ENCODE data around the gene MRAS. TPM values are rescaled to one million over a fixed set of nuclear protein-coding genes. Genes with fewer than 3 reads are reported as not detected.
"Not testable (repeated sequence)": the region's sequence is repeated elsewhere in the genome, so short reads cannot be mapped to it uniquely, and the experiment has no call there.

MRAS gene
- total and polyA plus RNA-seq, 3 experiments from 2014 or later, result 0.28 to 0.38 (median 0.38) TPM

DNA sequence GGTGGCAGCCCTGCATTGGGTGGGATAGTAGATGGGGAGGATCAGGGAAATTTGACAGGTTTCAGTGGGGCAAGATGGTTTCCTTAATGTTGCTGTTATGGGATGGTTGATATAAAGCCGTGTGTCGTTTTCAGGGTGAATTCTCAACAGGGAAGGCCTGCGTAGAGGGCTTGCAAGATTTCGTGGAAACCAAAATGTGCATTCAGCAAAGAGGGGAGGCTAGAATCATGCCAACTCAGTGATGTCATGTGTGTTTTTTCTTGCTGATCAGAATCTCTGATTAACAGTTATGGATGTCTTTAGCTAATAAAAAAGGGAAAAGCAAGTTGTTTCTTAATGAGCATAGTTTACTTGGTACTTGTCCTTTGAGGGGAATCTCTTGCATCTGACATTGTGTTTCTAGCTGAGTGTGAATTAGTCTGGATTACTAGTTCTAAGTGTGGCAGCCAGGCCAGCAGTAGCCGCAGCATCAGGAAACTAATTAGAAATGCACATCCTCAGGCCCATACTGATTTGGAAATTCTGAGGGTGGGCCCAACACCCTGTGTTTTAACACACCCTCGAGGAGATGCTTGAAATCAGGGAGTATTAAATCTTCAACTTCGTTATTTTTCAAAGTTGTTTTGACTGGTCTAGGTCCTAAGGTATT lies 24.8 kb downstream of the MRAS start:
- POLR2A ChIA-PET, result no interaction called here
- peaks cover 0 to 1% (median 0%) of the 10 kb centered on the region in 5 donors for H3K9me3 Mint-ChIP-seq
- H3K27me3 Mint-ChIP-seq, result peaks cover 18 to 25% of the 10 kb centered on the region in 2 donors
- H3K4me3 Mint-ChIP-seq, result no peak overlapping the region
- Histone ChIP-seq H3K4me1 (ENCODE audit: insufficient read depth, low read length) (no peaks in the 10 kb centered on the region), H3K4me3 (ENCODE audit: low read length) (no peak overlapping the region), H3K27ac (ENCODE audit: low read depth, low read length) (no peak overlapping the region), H3K9me3 (ENCODE audit: low read length) (no peaks in the 10 kb centered on the region), H3K36me3 (ENCODE audit: insufficient read depth, low read length) (no peaks in the 10 kb centered on the region), H3K27me3 (ENCODE audit: insufficient read depth, low read length, poor library complexity, severe bottlenecking) (no peaks in the 10 kb centered on the region)
- peak overlapping the region in 1 of 8 donors; percentile 55 for H3K27ac Mint-ChIP-seq
- H3K36me3 Mint-ChIP-seq, result no peaks in the 10 kb centered on the region
- DNase-seq, result no peak
- CTCF ChIA-PET, result no interaction called here
- no peaks in the 10 kb centered on the region for H3K4me1 Mint-ChIP-seq

DNA sequence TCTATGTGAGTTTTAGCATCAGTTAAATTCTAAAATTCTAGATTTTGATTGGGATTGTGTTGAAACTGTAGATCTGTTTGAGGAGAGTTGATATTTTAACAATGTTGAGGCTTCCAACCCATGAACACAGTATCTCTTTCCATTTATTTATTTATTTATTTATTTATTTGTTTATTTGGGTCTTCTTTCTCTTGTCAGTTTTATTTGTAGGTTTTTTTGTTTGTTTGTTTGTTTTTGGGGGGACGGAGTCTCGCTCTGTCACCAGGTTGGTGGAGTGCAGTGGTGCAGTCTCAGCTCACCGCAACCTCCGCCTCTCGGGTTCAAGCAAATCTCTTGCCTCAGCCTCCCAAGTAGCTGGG lies 25.3 kb downstream of the MRAS start:
- Mint-ChIP-seq H3K27me3 (peaks cover 18 to 25% of the 10 kb centered on the region in 2 donors), H3K9me3 (peaks cover 0 to 1% (median 0%) of the 10 kb centered on the region in 5 donors), H3K36me3 (no peaks in the 10 kb centered on the region), H3K27ac (no peak overlapping the region), H3K4me3 (no peak overlapping the region), H3K4me1 (no peaks in the 10 kb centered on the region)
- no peak overlapping the region for H3K4me3 ChIP-seq (ENCODE audit: low read length)
- POLR2A ChIA-PET, result no interaction called here
- no peaks in the 10 kb centered on the region for H3K9me3 ChIP-seq (ENCODE audit: low read length)
- CTCF ChIA-PET, result no interaction called here
- H3K27ac ChIP-seq (ENCODE audit: low read depth, low read length), result no peak overlapping the region
- no peaks in the 10 kb centered on the region for H3K36me3 ChIP-seq (ENCODE audit: insufficient read depth, low read length)
- H3K27me3 ChIP-seq (ENCODE audit: insufficient read depth, low read length, poor library complexity, severe bottlenecking), result no peaks in the 10 kb centered on the region
- DNase-seq, result no peak
- no peaks in the 10 kb centered on the region for H3K4me1 ChIP-seq (ENCODE audit: insufficient read depth, low read length)

DNA sequence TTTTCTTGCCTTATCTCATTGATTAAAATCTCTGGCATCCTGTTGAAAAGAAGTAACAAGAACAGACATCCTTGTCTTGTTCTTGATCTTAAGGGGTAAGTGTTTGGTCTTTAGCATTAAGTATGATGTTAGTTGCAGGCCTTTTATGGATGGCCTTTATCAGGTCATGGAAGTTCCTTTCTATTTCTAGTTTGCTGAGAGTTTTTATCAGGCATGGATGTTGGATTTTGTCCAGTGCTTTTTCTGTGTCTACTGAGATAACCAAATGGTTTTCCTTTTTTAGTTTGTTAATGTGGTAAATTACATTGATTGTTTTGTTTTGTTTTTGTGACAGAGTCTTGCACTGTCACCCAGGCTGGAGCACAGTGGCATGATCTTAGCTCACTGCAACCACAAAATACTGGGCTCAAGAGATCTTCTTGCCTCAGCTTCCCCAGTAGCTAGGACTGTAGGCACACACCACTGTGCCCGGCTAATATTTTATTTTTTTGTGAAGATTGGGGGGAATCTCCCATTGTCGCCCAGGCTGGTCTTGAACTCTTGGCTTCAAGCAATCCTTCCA lies 26.3 kb downstream of the MRAS start:
- Histone ChIP-seq H3K4me1 (ENCODE audit: insufficient read depth, low read length) (no peaks in the 10 kb centered on the region), H3K9me3 (ENCODE audit: low read length) (no peaks in the 10 kb centered on the region), H3K36me3 (ENCODE audit: insufficient read depth, low read length) (no peaks in the 10 kb centered on the region), H3K27ac (ENCODE audit: low read depth, low read length) (no peak overlapping the region), H3K27me3 (ENCODE audit: insufficient read depth, low read length, poor library complexity, severe bottlenecking) (no peaks in the 10 kb centered on the region), H3K4me3 (ENCODE audit: low read length) (no peak overlapping the region)
- no peak overlapping the region for H3K4me3 Mint-ChIP-seq
- peaks cover 0 to 1% (median 0%) of the 10 kb centered on the region in 5 donors for H3K9me3 Mint-ChIP-seq
- H3K27me3 Mint-ChIP-seq, result peaks cover 12 to 25% of the 10 kb centered on the region in 2 donors
- DNase-seq, result no peak
- H3K27ac Mint-ChIP-seq, result no peak overlapping the region
- no peaks in the 10 kb centered on the region for H3K36me3 Mint-ChIP-seq
- POLR2A ChIA-PET, result no interaction called here
- no peaks in the 10 kb centered on the region for H3K4me1 Mint-ChIP-seq
- CTCF ChIA-PET, result no interaction called here

DNA sequence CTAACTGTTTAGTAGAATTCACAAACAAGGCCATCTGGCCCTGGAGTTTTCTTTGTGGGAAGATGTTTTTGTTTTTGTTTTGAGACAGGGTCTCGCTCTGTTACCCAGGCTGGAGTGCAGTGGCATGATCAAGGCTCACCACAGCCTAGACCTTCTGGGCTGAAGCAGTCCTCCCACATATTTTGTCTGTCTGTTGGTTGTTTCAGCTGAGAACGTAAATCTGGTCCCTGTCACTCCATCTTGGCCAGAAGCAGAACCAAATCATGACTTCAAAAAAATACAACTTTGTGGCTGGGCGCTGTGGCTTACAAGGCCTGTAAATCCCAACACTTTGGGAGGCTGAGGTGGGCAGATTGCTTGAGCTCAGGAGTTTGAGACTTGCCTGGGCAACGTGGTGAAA lies 27.1 kb downstream of the MRAS start:
- H3K27me3 ChIP-seq (ENCODE audit: insufficient read depth, low read length, poor library complexity, severe bottlenecking), result no peaks in the 10 kb centered on the region
- no peaks in the 10 kb centered on the region for H3K4me1 ChIP-seq (ENCODE audit: insufficient read depth, low read length)
- Mint-ChIP-seq H3K27ac (no peak overlapping the region), H3K27me3 (peaks cover 10 to 24% of the 10 kb centered on the region in 2 donors), H3K9me3 (peaks cover 0 to 1% (median 0%) of the 10 kb centered on the region in 5 donors), H3K4me1 (no peaks in the 10 kb centered on the region), H3K4me3 (no peak overlapping the region), H3K36me3 (no peaks in the 10 kb centered on the region)
- POLR2A ChIA-PET, result no interaction called here
- H3K36me3 ChIP-seq (ENCODE audit: insufficient read depth, low read length), result no peaks in the 10 kb centered on the region
- DNase-seq, result no peak
- CTCF ChIA-PET, result no interaction called here
- no peaks in the 10 kb centered on the region for H3K9me3 ChIP-seq (ENCODE audit: low read length)
- H3K27ac ChIP-seq (ENCODE audit: low read depth, low read length), result no peak overlapping the region
- no peak overlapping the region for H3K4me3 ChIP-seq (ENCODE audit: low read length)

DNA sequence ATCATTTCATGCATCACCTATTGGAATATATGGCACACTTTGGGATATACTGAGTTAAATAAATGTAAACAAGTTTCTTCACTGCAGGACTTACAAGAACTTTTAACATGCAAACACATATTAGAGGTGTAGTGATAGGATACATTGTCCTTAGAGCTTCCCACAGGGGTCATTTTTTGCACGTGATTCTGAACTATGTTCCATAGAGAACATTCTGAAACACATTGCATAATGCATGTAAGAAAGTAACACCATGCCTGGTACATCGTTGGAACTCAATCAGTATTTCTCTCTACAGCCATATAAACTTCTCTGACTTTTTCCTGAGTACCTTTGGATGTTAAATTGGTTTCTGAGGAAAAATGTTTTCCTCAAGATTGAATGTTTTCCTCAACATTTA lies 28.3 kb downstream of the MRAS start:
- Mint-ChIP-seq H3K36me3 (no peaks in the 10 kb centered on the region), H3K27ac (no peak overlapping the region), H3K4me3 (no peak overlapping the region), H3K27me3 (peaks cover 3 to 13% of the 10 kb centered on the region in 2 donors), H3K4me1 (no peaks in the 10 kb centered on the region), H3K9me3 (no peaks in the 10 kb centered on the region)
- no peaks in the 10 kb centered on the region for H3K4me1 ChIP-seq (ENCODE audit: insufficient read depth, low read length)
- POLR2A ChIA-PET, result no interaction called here
- no peaks in the 10 kb centered on the region for H3K36me3 ChIP-seq (ENCODE audit: insufficient read depth, low read length)
- no peak overlapping the region for H3K4me3 ChIP-seq (ENCODE audit: low read length)
- H3K9me3 ChIP-seq (ENCODE audit: low read length), result no peaks in the 10 kb centered on the region
- H3K27me3 ChIP-seq (ENCODE audit: insufficient read depth, low read length, poor library complexity, severe bottlenecking), result no peaks in the 10 kb centered on the region
- no peak for DNase-seq
- H3K27ac ChIP-seq (ENCODE audit: low read depth, low read length), result no peak overlapping the region
- CTCF ChIA-PET, result no interaction called here

DNA sequence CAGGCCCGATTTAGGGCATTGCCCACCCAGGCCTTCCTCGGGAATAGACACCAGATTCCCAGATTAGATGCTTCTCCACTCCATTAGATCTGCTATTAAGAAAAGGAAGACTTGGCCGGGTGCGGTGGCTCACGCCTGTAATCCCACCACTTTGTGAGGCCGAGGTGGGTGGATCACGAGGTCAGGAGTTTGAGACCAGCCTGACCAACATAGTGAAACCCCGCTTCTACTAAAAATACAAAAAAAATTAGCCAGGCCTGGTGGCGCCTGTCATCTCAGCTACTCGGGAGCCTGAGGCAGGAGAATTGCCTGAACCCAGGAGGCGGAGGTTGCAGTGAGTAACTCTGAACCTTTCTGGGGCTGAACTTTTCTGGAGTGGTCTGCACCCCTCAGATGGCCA lies 28.8 kb downstream of the MRAS start:
- DNase-seq; H3K9me3 ChIP-seq (ENCODE audit: low read length); CTCF ChIA-PET; H3K36me3 Mint-ChIP-seq; H3K9me3 Mint-ChIP-seq; H3K4me1 ChIP-seq (ENCODE audit: insufficient read depth, low read length); POLR2A ChIA-PET; H3K4me3 Mint-ChIP-seq; H3K4me1 Mint-ChIP-seq; H3K4me3 ChIP-seq (ENCODE audit: low read length); H3K36me3 ChIP-seq (ENCODE audit: insufficient read depth, low read length); H3K27me3 ChIP-seq (ENCODE audit: insufficient read depth, low read length, poor library complexity, severe bottlenecking); H3K27ac Mint-ChIP-seq; H3K27me3 Mint-ChIP-seq; H3K27ac ChIP-seq (ENCODE audit: low read depth, low read length): not testable (repeated sequence)

DNA sequence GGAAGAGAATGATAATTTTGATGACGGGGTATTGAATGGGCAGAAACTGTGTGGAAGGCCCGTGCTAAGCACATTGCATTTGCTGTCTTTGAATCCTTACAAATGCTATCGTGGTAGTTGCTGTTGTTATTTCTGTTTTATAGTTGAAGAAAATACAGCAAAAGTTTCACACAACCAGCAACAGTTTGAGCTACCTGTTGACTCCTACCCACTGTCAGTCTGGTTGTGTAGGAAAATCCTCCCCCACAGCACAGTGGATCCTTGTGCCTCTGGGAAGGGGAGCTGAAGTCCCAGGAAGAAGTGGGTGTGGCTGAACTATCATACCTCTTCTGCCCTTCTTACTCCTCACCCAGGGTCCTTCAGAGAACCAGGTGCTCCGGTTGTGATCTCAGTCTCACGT lies 29.4 kb downstream of the MRAS start:
- H3K4me3 Mint-ChIP-seq, result no peak overlapping the region
- Histone ChIP-seq H3K9me3 (ENCODE audit: low read length) (no peaks in the 10 kb centered on the region), H3K4me3 (ENCODE audit: low read length) (no peak overlapping the region), H3K27ac (ENCODE audit: low read depth, low read length) (no peak overlapping the region), H3K4me1 (ENCODE audit: insufficient read depth, low read length) (no peaks in the 10 kb centered on the region), H3K27me3 (ENCODE audit: insufficient read depth, low read length, poor library complexity, severe bottlenecking) (no peaks in the 10 kb centered on the region), H3K36me3 (ENCODE audit: insufficient read depth, low read length) (no peaks in the 10 kb centered on the region)
- peaks cover 0 to 6% of the 10 kb centered on the region in 2 donors for H3K27me3 Mint-ChIP-seq
- no peak overlapping the region for H3K27ac Mint-ChIP-seq
- no peaks in the 10 kb centered on the region for H3K36me3 Mint-ChIP-seq
- no peak for DNase-seq
- ChIA-PET POLR2A (no interaction called here), CTCF (no interaction called here)
- H3K9me3 Mint-ChIP-seq, result no peaks in the 10 kb centered on the region
- H3K4me1 Mint-ChIP-seq, result no peaks in the 10 kb centered on the region

DNA sequence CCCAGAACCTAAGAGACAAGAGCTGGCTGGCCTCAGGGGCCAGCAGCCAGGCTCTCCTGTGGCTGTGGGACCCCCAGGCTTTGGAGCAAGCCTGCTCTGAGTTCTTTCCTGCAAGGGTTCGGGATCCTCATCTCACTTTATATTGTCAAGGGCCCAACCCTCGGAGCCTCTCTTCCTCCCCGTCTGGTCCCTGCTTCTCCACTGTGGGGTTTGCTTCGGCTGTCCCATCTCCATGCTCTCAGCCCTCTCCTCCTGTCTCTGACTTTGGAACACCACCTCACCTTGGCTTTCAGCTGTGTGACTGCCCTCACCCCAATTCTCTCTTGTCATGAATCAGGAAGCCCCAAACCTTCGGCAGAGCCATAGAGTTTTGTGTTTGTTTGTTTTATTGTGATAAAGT lies 30.0 kb downstream of the MRAS start:
- Histone ChIP-seq H3K36me3 (ENCODE audit: insufficient read depth, low read length) (no peaks in the 10 kb centered on the region), H3K4me3 (ENCODE audit: low read length) (no peak overlapping the region), H3K27ac (ENCODE audit: low read depth, low read length) (no peak overlapping the region), H3K27me3 (ENCODE audit: insufficient read depth, low read length, poor library complexity, severe bottlenecking) (no peaks in the 10 kb centered on the region), H3K4me1 (ENCODE audit: insufficient read depth, low read length) (no peaks in the 10 kb centered on the region), H3K9me3 (ENCODE audit: low read length) (no peaks in the 10 kb centered on the region)
- H3K4me3 Mint-ChIP-seq, result no peak overlapping the region
- no peak overlapping the region for H3K27ac Mint-ChIP-seq
- H3K27me3 Mint-ChIP-seq, result peaks cover 0 to 3% of the 10 kb centered on the region in 2 donors
- no peaks in the 10 kb centered on the region for H3K9me3 Mint-ChIP-seq
- CTCF ChIA-PET, result no interaction called here
- DNase-seq, result no peak
- POLR2A ChIA-PET, result no interaction called here
- H3K36me3 Mint-ChIP-seq, result no peaks in the 10 kb centered on the region
- H3K4me1 Mint-ChIP-seq, result no peaks in the 10 kb centered on the region

DNA sequence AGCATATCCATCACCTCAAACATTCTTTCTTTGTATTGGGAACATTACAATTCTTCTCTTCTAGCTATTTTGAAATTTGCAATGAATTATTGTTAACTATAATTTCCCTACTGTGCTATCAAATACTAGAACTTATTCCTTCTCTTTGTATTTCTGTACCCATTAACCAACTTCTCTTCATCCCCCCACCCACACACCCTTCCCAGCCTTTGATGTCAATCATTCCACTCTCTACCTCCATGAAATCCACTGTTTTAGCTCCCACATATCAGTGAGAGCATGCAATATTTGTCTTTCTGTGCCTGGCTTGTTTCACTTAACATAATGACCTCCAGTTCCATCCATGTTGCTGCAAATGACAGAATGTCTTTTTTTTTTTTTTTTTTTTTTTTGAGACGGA lies 30.6 kb downstream of the MRAS start:
- no peaks in the 10 kb centered on the region for H3K9me3 Mint-ChIP-seq
- no peak overlapping the region for H3K4me3 Mint-ChIP-seq
- Histone ChIP-seq H3K27ac (ENCODE audit: low read depth, low read length) (no peak overlapping the region), H3K9me3 (ENCODE audit: low read length) (no peaks in the 10 kb centered on the region), H3K27me3 (ENCODE audit: insufficient read depth, low read length, poor library complexity, severe bottlenecking) (no peaks in the 10 kb centered on the region), H3K36me3 (ENCODE audit: insufficient read depth, low read length) (no peaks in the 10 kb centered on the region), H3K4me1 (ENCODE audit: insufficient read depth, low read length) (no peaks in the 10 kb centered on the region), H3K4me3 (ENCODE audit: low read length) (no peak overlapping the region)
- H3K4me1 Mint-ChIP-seq, result no peaks in the 10 kb centered on the region
- no peaks in the 10 kb centered on the region for H3K36me3 Mint-ChIP-seq
- no peak for DNase-seq
- peaks cover 5% of the 10 kb centered on the region in 2 donors for H3K27me3 Mint-ChIP-seq
- no peak overlapping the region for H3K27ac Mint-ChIP-seq
- ChIA-PET POLR2A (no interaction called here), CTCF (no interaction called here)
